SK-N-MC (cell line): Measurements from ENCODE around the gene FAM149A.

Experiments
- DNase-seq: peaks from one replicate; pipeline ENCODE4 v3.0.0-alpha.2; 2011; ENCODE audit warnings: low read depth, low spot score
- H3K27ac ChIP-seq: fragments of 200-600 bp; sonication (generic); 2 replicates; pipeline ENCODE4 v1.5.1; 2016; ENCODE audit warnings: mixed run types
- H3K36me3 ChIP-seq: fragments of 200-600 bp; sonication (generic); 2 replicates; pipeline ENCODE4 v1.6.1; 2017; ENCODE audit warnings: antibody characterized with exemption, low read length, mixed read lengths; ENCODE audit not compliant: insufficient read depth
- H3K4me3 ChIP-seq: fragments of 200-600 bp; sonication (generic); 2 replicates; pipeline ENCODE4 v1.5.1; 2016
- H3K9ac ChIP-seq: fragments of 200-600 bp; sonication (generic); 2 replicates; pipeline ENCODE4 v1.8.0; 2017; ENCODE audit warnings: mixed run types, mixed read lengths; ENCODE audit not compliant: insufficient read length
- H3K9me3 ChIP-seq: fragments of 200-600 bp; sonication (generic); 2 replicates; pipeline ENCODE4 v1.6.1; 2017; ENCODE audit warnings: low read depth, mild to moderate bottlenecking, antibody characterized with exemption, low read length, moderate library complexity, mixed read lengths
- EZH2 ChIP-seq: fragments of 200-600 bp; sonication (generic); IDR thresholded peaks from one replicate; pipeline ENCODE4 v1.6.1; 2017; ENCODE audit warnings: antibody characterized with exemption
- FOXP2 ChIP-seq: optimal IDR thresholded peaks from 2 replicates; pipeline ENCODE3; 2011; ENCODE audit warnings: mild to moderate bottlenecking, moderate library complexity; ENCODE audit not compliant: insufficient read depth; ENCODE audit errors: extremely low read length, control extremely low read depth
- POLR2AphosphoS5 ChIP-seq: IDR thresholded peaks from 2 replicates; pipeline ENCODE4 v1.6.1; 2012; ENCODE audit warnings: mild to moderate bottlenecking, low read depth, low read length, borderline replicate concordance

Gene FAM149A

DNA sequence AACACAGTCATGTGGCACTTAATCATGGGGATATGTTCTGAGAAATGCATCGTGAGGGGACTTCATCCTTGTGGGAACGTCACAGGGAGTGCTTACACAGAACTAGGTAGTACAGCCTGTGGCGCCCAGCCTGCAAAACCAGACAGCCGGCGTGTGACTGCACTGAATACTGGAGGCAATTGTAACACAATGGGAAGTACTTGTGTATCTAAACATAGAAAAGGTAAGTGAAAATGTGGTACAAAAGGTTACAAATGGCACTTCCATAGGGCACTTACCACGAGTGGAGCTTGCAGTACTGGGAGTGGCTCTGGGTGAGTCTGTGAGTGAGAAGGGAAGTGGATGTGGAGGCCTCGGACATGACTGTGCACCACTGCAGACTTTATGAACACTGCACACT, 30.3 kb upstream of the FAM149A start:
- DNase-seq, result no peak
- TF ChIP-seq EZH2 (no peak), FOXP2 (no peak), POLR2AphosphoS5 (no peak)

DNA sequence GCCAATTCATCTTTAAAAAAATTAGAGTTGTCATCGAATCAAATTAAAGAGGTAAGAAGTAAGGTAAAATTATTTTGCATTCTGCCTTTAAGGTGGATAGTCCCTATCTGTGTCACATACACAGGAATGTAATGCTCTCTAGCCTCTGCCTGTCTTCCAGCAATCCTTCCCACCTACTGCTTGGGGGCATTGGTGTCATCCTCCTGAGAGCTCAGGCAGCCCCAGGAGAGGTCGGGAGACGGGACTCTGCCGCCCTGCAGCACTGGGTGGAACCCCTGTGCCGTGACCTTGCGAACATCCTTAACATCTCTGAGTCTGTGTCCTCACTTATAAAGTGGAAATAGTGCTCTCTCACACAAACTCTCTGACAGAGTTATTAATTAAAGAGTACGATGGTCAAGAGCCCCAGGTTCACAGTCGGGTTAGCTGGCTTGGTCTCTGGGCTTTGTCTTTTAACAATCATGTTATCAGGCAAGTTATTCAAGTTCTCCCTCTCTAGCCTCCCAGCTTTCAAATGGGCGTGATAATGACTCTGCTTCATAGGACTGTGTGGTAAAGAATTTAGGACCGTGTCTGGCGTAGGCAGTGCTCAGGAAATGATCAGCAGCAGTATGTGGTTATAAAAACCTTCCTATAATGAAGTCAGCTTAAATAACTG, 25.4 kb upstream of the FAM149A start:
- Histone ChIP-seq H3K9ac (no peak overlapping the region), H3K9me3 (no peaks in the 10 kb centered on the region), H3K27ac (no peak overlapping the region), H3K4me3 (no peak overlapping the region), H3K36me3 (no peaks in the 10 kb centered on the region)
- no peak for TF ChIP-seq POLR2AphosphoS5
- no peak for TF ChIP-seq EZH2
- no peak for TF ChIP-seq FOXP2
- DNase-seq, result no peak

More for the DNA sequence above, 30.3 kb upstream of the FAM149A start:
- H3K4me3 ChIP-seq, result no peak overlapping the region
- H3K9me3 ChIP-seq, result no peaks in the 10 kb centered on the region
- H3K36me3 ChIP-seq, result no peaks in the 10 kb centered on the region
- H3K9ac ChIP-seq, result no peak overlapping the region
- H3K27ac ChIP-seq, result no peak overlapping the region

DNA sequence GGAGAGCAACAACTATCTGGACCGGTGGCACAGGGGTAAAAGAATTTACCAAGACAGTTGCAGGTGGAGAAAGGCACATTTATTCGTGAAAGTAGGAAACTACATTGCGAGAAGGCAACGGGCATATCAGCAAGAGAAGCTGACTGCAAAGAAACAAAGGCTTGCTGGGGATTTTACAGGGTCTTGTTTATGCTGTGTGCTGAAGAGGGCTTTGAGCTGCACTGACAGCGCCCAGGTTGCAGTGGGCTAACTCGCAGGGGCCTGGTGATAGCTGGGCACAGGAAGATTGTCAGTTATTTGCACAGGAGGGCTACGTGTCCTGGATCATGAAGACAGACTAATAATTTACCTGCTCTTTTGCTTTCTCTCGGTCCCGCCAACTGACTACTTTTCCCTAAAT, 24.8 kb upstream of the FAM149A start:
- DNase-seq, result no peak
- H3K36me3 ChIP-seq, result no peaks in the 10 kb centered on the region
- H3K27ac ChIP-seq, result no peak overlapping the region
- no peak for TF ChIP-seq EZH2
- no peak overlapping the region for H3K9ac ChIP-seq
- H3K9me3 ChIP-seq, result no peaks in the 10 kb centered on the region
- H3K4me3 ChIP-seq, result no peak overlapping the region

DNA sequence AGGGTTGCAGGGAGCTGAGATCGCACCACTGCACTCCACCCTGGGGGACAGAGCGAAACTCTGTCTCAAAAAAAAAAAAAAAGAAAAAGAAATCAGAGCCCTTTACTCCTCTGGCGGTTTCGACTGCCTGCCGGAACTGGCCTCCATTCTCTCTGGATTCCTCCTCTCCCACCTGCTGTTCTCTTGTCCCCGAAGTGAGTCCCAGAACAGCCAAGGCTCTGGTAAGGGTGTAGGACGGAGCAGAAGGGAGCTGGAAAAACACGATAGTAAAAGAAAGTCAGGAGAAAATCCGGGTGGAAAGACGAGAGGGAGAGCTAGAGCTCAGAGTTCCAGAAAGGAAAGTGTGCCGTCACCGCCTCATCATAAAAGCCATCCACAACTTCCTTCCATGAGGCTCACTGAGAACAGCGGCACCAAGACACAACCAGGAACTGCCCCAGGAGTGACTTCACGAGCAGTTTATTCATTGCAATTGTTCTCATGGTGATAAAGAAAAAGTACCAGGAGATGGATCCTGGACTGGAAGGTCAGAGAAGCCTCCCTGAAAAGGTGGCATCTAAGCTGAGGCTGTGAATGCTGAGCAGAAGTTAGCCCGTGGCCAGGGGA, 23.2 kb upstream of the FAM149A start:
- DNase-seq, result no peak

DNA sequence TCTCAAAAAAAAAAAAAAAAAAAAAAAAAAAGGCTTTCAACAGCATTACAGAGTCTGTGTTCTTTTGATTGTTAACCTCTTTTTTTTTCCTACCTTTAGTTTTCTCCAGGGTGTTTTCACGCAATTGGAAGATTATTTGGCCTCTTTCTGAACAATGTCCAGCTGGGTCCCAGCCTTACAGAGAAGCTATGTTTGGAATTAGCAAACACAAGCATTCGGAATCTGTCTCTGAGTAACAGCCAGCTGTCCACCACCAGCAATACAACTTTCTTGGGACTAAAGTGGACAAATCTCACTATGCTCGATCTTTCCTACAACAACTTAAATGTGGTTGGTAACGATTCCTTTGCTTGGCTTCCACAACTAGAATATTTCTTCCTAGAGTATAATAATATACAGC, 22.3 kb upstream of the FAM149A start:
- Histone ChIP-seq H3K36me3 (no peaks in the 10 kb centered on the region), H3K27ac (no peak overlapping the region), H3K4me3 (no peak overlapping the region), H3K9me3 (no peaks in the 10 kb centered on the region), H3K9ac (no peak overlapping the region)
- no peak for TF ChIP-seq EZH2
- TF ChIP-seq POLR2AphosphoS5, result no peak
- no peak for TF ChIP-seq FOXP2
- no peak for DNase-seq

More for the DNA sequence above, 23.2 kb upstream of the FAM149A start:
- Histone ChIP-seq H3K36me3 (no peaks in the 10 kb centered on the region), H3K4me3 (no peak overlapping the region), H3K9me3 (no peaks in the 10 kb centered on the region), H3K27ac (no peak overlapping the region), H3K9ac (no peak overlapping the region)
- TF ChIP-seq POLR2AphosphoS5 (no peak), FOXP2 (no peak), EZH2 (no peak)

DNA sequence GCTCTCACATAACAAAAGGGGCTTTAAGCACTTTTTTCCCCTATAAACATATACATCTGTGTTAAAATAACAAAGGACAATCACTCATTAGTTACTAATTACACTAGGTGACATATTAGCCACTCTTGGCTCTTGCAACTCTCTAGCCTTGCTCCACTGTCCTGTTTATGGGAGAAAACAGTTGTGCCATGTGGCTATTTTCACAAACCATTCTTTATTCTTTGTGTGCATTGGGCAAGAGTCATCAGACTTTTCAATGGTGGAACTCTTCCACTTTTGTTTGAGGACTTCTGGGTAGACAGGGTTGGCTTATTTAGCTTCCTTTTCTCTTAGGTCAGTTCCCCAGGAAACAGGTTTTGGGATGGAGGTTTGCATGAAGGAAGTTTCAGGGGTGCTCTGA, 16.0 kb upstream of the FAM149A start:
- Histone ChIP-seq H3K27ac (no peak overlapping the region), H3K36me3 (no peaks in the 10 kb centered on the region), H3K9ac (no peak overlapping the region), H3K9me3 (no peaks in the 10 kb centered on the region), H3K4me3 (no peak overlapping the region)
- no peak for TF ChIP-seq FOXP2
- TF ChIP-seq POLR2AphosphoS5, result no peak
- TF ChIP-seq EZH2, result no peak
- no peak for DNase-seq

DNA sequence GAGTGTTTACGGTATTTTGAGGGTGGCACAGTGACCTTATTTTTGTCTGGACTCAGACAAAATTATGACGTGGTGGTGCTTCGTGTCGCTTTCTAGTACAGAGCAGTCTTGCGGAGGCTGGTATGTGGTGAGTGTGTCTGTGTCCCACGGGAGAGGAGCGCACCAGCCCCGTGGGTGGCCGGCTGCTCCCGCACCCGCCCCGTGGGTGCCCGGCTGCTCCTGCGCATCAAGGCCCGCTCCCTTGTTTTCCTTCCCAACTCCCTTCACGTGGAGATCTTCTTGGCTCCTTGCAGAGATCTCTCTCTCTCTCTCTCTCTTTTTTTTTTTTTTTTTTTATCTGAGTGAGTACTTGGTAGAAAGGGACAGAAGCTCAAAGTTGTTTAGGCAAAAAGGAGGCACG, 12.2 kb upstream of the FAM149A start:
- TF ChIP-seq POLR2AphosphoS5, result no peak
- no peak for TF ChIP-seq FOXP2
- no peak for TF ChIP-seq EZH2
- Histone ChIP-seq H3K4me3 (no peak overlapping the region), H3K9me3 (no peaks in the 10 kb centered on the region), H3K36me3 (no peaks in the 10 kb centered on the region), H3K27ac (no peak overlapping the region), H3K9ac (no peak overlapping the region)
- DNase-seq, result no peak

DNA sequence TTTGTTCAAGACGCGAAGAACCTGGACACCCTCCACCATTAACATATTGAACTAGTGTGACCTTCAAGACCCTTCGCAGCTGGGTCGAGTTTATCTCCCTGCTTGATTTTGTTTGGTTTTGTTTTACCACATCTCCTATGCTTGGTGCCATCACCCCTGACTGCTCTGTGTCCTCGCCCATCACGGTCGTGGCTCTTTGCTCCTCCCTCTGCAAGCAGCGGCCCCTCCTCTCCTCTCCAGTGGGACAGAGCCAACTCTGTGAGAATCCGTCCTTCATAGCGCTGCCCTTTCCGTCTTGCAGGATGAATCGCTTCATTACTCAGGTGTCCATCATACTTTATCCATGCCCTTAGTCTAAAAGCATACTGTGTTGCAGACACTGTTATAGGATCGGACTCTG, 9.1 kb upstream of the FAM149A start:
- H3K4me3 ChIP-seq, result no peak overlapping the region
- TF ChIP-seq POLR2AphosphoS5 (no peak), FOXP2 (no peak), EZH2 (no peak)
- DNase-seq, result no peak

DNA sequence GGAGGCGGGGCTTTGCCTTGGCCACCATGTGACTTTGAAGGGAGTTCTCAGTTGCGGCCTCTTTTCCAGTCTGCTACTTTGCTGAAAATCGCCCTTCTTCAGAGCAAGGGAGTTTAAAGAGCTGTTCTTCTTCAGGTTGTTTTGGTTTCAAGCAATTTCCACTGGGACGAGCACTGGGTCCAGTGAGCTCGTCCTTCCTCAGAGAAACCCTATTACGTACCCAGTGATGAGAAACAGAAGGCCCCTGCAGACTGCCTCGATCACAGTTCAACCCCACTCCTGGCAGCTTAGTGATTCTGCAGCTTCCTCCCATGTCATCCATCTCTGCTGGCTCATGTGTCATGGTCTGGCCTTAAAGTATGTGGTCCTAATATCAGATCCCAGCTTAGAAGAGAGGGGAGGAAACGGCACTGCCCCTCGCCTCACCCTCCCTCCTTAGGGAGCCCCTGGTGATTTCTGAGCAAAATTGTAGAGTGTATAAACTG, 7.8 kb upstream of the FAM149A start:
- no peaks in the 10 kb centered on the region for H3K36me3 ChIP-seq
- TF ChIP-seq POLR2AphosphoS5 (no peak), EZH2 (no peak), FOXP2 (no peak)
- H3K9me3 ChIP-seq, result no peaks in the 10 kb centered on the region
- H3K27ac ChIP-seq, result no peak overlapping the region
- H3K9ac ChIP-seq, result no peak overlapping the region
- DNase-seq, result no peak
- no peak overlapping the region for H3K4me3 ChIP-seq

More for the DNA sequence above, 9.1 kb upstream of the FAM149A start:
- H3K9ac ChIP-seq, result no peak overlapping the region
- H3K27ac ChIP-seq, result no peak overlapping the region
- H3K9me3 ChIP-seq, result no peaks in the 10 kb centered on the region
- no peaks in the 10 kb centered on the region for H3K36me3 ChIP-seq
